GM19328 (cell line): ENCODE results near the gene USP12.
A peak's percentile ranks its signal among the peaks of the same experiment; 100 is the strongest.
"Not testable (repeated sequence)": the region's sequence is repeated elsewhere in the genome, so short reads cannot be mapped to it uniquely, and the experiment has no call there.

ENCODE experiments used
- ATAC-seq: cut with Tn5 transposase; IDR thresholded peaks from one replicate; pipeline ENCODE4 v1.9.1; 2021; ENCODE audit warnings: mild to moderate bottlenecking, moderate library complexity; ENCODE audit not compliant: unreplicated experiment

The USP12 gene

DNA sequence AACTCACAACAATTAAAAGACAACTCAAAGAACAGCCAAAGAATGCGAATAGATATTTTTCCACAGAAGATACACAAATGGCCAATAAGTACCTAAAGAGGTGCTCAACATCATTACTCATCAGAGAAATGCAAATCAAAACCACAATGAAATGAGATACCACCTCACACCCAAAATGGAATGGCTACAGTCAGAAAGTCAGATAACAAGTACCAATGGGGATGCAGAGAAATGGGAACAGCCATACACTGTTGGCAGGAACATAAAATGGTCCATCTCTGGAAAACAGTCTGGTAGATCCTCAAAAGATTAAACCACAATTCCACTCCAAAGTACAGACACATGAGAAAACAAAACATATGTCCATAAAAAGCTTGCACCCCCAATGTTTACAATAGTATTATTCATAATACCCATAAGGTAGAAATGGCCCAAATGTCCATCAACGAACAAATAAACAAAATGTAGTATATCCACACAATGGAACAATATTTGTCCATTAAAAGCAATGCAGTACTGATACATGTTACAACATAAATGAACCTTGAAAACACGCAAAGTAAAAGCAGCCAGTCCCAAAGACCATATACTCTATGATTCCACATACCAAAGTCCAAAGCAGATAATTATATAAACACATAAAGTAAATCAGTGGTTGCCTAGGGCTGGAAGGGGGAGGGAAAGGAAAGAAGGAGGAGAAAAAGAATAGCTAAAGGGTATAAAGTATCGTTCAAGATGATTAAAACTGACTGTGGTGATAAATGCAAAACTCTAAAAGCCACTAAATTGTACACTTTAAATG is 19.6 kb downstream of the USP12 start:
- ATAC-seq = no peak

DNA sequence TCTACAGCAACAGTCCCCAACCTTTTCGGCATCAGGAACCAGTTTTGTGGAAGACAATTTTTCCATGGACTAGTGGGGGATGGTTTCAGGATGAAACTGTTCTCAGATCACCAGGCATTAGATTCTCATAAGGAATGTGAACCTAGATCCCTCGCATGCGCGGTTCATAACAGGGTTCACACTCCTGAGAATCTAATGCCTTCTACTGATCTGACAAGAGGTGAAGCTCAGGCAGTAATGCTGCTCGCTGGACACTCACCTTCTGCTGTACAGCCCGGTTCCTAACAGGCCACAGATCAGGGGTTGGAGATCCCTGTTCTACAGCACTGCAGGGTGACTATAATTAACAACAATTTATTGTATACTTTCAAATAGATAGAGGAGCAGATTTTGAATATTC is 21.9 kb downstream of the USP12 start:
- no peak for ATAC-seq

DNA sequence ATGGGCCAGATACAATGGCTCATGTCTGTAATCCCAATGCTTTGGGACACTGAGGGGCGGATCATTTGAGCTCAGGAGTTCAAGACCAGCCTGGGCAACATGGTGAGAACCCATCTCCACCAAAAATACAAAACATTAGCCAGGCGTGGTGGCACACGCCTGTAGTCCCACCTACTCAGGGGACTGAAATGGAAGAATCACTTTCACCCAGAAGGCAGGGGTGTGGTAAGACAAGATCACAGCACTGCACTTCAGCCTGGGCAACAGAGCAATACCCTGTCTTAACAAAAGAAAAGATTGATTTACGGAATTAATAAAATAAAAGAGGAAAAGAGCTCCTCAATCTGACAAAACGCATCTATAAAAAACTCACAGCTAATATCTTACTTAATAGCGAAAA is 22.7 kb downstream of the USP12 start:
- no peak for ATAC-seq

DNA sequence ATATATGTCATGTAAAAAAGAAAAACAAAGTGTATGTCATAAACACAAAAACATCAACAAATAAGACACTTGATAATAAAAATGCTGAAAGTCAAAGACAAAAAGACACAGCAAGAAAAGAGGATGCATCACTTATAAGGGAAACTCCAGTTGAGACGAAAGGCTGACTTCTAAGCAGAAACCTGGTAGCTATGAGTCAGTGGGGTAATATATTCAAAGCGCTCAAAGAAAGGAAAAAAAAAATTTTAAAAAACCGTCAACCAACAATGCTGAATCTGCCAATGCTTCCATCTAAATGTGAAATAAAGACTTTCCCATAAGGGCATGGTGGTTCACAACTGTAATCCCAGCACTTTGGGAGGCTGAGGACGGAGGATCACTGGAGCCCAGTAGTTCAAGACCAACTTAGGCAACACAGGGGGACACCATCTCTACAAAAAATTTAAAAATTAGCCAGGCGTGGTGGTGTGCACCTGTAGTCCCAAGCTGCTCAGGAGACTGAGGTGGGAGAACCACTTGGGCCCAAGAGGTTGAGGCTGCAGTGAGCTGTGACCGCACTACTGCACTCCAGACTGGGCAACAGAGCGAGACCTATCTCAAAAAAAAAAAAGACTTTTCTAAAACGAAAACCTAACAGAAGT is 24.0 kb downstream of the USP12 start:
- peak; percentile 44 for ATAC-seq

DNA sequence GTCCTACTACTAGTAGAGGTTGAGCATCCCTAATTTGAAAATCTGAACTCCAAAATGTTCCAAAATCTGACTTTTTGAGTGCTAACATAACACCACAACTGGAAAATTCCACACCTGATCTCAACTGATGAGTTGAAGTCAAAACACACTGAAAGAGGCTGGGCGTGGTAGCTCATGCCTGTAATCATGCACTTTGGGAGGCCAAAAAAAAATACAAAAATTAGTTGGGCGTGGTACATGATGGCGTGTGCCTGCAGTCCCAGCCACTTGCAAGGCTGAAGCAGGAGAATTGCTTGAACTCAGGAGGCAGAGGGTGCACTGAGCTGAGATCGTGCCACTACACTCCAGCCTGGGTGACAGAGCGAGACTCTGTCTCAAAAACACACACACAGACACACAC is 29.9 kb downstream of the USP12 start:
- no peak for ATAC-seq

DNA sequence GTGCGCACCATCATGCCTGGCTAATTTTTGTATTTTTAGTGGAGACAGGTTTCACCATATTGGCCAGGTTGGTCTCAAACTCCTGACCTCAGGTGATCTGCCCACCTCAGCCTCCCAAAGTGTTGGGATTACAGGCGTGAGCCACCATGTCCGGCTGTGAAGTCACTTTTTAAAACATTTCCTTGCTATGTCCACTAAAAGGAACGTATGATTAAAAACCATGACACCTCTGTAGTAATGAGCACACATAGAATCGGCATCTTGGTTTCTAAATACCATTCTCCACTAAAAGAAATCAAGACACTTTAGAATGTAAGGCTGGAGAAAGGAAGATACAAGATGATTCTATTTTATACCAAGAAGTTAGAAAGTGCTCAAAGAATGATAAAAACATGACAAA is 30.5 kb downstream of the USP12 start:
- not testable (repeated sequence) for ATAC-seq

DNA sequence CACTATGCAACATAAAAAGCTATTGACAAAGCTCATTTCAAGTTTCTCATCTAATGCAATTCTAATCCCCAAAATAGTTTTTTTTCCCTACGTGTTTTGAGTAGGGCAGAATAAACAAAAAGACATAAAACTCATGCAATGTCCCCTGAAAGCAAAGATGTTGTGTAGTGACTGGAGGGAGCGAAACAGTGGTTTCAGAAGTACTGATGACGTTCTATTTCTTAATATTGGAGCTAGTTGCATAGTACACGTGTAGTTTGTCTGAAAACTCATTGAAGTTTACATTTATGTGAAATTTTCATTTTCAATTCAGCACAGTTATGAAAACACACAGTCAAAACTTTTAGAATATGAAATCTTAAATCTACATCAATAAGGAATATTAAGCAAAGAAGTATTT is 31.6 kb downstream of the USP12 start:
- no peak for ATAC-seq

DNA sequence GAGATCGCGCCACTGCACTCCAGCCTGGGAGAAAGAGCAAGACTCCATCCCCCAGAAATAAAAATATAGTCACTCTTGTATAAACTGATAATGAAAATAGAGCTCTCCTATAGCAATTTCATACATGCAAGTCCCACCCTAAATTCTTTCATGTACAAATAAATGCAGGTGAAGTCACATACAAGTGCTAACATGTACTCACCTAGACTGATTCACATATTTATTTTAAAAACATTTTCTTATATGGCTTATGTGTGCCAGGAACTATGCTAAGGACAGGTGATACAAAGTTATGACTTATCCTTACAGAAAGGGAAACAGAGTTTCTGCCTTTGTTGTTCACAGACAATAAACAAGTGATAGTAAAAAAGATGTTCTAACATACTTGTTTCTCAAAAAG is 32.0 kb downstream of the USP12 start:
- ATAC-seq = no peak

DNA sequence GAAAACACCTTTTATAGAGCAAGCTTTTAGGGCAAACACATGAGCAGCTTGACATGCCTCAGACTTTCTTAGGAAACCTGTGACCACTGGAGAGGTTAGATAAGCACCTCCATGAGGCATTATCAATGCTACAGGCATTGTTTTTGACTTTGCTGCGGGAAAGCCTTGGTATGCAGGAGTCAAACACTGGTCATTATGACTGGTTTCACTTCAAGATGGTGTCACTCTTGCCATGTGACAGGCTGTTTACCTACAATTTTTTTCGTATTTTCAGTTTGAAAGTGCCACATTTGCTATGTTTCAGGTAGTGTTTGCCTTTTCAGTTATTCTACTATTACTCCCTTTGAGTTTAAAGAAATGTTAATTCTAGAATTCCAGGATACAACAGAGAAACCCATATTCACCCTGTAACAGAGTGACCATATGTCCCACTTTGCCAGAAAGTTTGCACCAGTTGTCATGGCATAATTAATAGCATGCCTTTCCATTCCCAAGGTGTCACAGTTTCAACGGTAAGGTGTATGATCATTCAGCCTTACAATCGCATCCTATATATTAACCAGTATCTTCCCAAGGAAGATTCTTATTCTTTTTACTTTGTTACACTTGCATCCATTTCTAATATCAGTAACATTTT is 33.0 kb downstream of the USP12 start:
- ATAC-seq = no peak

DNA sequence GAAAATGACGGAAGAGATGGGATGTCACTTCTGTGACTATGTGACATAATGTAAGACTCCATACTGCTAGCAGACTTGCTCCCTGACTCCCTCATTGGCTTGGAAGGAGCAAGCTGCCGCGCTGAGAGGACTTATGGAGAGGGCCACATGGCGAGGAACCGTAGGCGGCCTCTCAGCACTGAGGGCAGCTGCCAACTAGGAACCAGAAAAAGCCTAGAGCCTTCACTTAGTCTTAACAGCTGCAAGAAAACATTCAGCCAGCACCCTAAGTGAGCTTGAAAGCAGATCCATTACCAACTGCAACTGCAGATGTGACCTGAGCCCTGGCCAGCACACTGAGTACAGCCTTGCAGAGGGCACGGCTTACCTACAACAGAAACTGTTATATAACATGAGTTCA is 33.9 kb downstream of the USP12 start:
- ATAC-seq = no peak

DNA sequence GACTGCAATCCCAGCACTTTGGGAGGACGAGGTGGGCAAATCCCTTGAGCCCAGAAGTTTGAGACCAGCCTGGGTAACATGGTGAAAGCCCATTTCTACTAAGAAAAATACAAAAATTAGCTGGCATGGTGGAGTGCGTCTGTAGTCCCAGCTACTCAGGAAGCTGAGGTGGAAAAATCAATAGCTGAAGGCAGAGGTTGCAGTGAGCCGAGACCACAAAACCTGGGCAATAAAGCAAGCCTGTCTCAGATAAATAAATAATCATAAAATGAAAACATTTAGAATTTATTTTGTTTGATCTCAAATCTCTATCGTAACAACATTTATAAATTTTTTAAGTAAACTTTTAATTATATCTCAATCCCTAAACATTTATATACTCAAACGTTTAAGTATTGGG is 36.6 kb downstream of the USP12 start:
- ATAC-seq = no peak

DNA sequence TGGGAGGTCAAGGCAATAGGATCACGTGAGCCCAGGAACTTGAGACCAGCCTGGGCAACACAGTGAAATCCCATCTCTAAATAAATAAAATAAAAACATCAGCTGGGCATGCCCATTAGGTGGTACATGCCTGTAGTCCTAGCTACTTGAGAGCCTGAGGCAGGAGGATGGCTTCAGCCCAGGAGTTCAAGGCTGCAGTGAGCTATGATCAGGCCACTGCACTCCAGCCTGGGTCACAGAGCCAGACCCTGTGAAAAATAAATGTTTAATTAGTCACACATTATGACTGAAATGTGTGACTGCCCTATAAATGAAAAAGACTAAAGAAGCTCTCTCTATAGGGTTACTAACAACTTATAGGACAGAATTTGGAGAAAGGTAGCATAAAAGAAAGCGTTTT is 37.7 kb downstream of the USP12 start:
- no peak for ATAC-seq

DNA sequence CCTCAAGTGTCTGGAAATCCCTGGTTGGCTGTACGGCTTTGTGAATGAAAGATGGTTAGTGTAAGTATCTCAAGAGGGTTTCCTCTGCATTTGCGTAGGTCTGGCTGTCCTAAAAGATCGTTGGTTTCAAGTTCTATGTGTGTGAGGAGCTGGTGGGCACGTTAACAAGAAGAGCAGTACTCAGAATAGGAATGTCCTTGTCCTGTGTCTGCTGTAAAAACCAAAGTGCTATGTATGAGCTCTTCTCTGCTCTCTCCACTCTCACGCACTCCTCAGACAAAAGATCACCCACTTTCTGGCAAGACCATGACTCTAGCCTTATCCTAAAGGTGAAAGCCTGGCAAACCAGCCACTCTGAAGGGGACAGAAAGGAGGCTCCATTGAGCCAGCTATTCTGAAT is 39.1 kb downstream of the USP12 start:
- ATAC-seq = no peak

DNA sequence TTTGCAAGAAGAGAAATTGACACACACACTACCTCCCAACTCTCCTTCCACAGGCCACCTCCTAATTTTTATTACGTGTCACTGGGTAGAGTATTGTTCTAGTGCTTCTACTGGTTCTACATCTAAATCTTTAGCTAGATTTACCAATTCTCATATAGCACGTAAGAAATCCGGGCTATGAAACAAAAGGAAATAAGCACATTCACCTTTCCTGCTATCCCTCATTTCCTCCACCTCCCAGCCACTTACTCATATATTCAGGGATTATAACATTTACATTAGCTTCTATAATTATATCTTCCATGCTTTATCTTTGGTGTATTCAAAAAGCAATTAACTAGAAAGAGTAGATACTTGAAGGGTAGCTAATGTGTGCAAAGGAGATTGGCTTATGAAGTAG is 39.7 kb downstream of the USP12 start:
- ATAC-seq = no peak

DNA sequence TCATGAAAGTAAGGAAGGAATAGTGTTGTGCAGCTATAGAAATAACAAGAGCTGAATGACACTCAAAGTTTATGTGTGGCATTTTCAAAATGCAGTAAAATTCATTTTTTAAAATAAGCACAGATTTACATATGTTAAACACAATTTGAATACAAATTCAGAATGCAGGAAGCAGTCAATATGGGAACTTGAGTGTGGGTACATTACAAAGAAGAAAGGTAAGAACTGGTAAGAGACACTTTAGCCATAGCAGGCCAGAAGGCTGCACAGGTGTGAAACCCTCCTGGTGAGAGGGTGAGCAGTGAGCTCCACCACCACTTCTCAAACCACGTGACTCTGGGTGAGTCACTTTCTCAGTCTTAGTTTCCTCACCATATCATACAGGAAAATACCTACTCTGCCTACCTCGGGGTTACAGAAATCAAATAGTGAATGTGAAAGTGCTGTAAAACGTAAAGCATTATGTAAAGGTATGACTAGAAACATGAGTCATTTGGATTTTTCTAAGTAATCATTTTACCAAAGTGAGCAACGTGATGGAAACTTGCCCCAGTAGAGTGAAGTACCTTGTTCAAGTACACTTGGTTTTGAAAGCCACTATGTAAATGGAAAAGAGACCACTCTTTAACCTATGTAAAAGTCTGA is 40.5 kb downstream of the USP12 start:
- ATAC-seq = peak; percentile 86

DNA sequence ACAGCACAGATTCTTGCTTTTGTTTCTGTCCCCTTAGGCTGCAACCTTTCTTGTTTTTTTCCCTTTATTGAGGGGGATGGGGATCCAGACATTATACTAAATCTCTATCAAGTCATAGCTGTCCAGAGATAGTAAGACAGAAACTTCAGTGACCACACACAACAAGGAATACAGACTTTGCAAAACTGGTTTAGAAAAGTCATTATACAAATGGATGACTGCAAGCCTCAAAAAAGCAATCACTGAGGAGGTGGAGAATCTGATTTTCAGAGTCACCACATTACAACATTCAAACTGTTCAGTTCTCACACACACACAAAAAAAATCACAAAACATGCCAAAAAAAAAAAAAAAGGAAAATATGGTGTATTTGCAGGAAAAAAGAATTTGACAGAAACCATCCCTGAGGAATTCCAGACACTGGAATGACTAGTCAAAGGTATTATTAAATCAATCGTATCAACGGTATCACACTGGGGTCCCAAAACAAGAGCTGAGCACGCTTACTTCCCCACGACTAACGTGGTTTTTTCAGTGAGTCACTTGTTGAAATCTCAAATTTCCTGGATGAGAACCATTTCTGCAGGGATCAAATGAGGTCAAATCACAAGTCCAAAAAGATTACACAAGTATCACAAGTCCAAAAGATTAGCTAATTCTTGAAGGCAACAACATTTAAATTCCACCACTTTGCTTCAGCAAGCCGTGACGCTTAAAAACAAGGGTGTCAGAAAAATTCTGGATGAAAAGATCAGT is 41.2 kb downstream of the USP12 start:
- no peak for ATAC-seq

DNA sequence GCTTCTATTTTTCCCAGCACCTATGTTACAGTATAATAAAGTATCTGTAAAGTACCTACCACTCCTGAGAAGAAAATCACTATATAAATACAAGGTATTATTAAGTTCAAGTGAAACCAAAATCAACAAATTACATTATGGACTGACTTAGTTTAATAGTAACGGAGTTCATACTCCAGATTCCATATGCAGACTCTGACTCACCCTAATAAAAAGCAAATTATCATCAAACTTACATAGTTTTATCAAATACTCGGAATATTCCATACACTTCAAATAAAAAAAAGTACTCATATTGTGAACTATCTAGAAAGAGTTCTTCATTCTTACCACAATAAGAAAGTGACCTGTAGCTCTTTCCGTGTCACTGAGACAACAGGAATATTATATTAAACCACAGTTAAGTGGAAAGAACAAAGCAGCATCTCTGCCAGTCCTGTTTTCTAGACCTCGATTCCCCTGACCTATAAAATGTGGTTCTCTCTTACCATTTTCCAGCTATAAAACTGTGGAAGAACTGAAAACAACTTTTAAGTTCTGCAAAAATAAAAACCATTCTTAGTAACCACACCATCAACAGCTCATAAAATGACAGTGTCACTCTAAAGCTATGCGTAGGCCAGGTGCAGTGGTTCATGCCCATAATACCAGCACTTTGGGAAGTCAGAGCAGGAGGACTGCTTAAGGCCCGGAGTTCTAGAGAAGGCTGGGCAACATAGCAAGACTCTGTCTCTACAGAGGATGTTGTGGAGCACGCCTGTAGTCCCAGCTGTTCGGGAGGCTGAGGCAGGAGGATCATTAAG is 42.6 kb downstream of the USP12 start:
- no peak for ATAC-seq

DNA sequence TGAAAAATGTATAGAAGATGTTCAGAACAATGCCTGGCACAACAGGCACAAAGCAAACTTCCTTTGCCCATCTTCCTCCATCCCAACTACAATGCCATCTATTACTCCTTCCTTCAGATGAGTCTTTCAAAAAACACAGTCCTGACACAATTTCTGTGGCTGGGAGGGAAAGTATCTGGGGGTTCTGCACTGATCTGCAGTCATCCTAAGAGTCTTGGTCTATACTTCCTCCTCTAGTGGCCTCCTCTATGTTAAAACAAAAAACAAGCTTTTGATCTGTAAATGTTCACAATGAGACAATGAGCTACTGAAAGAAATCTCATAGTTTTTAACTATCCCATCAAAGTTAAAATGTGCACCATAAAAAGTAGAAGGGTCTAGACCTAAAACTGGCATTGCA is 44.8 kb downstream of the USP12 start:
- no peak for ATAC-seq

DNA sequence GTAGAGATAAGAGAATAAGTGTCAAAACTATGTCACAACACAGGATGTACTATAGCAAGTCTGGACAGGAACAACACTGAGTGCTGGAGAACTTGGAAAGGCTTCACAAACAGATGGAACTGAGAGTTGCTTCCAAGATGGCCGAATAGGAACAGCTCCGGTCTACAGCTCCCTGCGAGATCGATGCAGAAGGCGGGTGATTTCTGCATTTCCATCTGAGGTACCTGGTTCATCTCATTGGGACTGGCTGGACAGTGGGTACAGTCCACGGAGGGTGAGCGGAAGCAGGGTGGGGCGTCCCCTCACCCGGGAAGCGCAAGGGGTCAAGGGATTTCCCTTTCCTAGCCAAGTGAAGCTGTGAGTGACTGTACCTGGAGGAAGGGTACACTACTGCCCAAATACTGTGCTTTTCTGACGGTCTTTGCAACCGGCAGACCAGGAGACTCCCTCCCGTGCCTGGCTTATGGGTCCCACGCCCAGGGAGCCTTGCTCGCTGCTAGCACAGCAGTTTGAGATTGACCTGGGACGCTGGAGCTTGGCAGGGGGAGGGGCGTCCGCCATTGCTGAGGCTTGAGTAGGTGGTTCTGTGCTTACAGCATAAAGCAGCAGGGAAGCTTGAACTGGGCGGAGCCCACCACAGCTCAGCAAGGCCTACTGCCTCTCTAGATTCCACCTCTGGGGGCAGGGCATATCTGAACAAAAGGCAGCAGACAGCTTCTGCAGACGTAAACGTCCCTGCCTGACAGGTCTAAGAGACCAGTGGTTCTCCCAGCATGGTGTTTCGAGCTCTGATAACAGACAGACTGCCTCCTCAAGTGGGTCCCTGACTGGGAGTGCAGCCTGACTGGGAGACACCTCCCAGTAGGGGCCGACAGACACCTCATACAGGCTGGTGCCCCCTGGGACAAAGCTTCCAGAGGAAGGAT is 46.0 kb downstream of the USP12 start:
- no peak for ATAC-seq
